Measurements from ENCODE around the gene ITPA.

The ITPA gene

GRCh38 chr20:3245156-3245555, 35.9 kb downstream of the ITPA start:
- DNase-seq (ENCODE audit: low read depth) = no peak
- TF ChIP-seq POLR2A (IDR thresholded peaks at IDR 0.05; ENCODE audit: extremely low read depth, insufficient read length) = no peak

GRCh38 chr20:3245711-3246110, 36.4 kb downstream of the ITPA start:
- TF ChIP-seq POLR2A (IDR thresholded peaks at IDR 0.05; ENCODE audit: extremely low read depth, insufficient read length) = no peak
- TF ChIP-seq, protein P1, sequence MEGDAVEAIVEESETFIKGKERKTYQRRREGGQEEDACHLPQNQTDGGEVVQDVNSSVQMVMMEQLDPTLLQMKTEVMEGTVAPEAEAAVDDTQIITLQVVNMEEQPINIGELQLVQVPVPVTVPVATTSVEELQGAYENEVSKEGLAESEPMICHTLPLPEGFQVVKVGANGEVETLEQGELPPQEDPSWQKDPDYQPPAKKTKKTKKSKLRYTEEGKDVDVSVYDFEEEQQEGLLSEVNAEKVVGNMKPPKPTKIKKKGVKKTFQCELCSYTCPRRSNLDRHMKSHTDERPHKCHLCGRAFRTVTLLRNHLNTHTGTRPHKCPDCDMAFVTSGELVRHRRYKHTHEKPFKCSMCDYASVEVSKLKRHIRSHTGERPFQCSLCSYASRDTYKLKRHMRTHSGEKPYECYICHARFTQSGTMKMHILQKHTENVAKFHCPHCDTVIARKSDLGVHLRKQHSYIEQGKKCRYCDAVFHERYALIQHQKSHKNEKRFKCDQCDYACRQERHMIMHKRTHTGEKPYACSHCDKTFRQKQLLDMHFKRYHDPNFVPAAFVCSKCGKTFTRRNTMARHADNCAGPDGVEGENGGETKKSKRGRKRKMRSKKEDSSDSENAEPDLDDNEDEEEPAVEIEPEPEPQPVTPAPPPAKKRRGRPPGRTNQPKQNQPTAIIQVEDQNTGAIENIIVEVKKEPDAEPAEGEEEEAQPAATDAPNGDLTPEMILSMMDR (IDR thresholded peaks at IDR 0.05; ENCODE audit: low read depth, low read length) = no peak
- no peak for TF ChIP-seq MYC (IDR thresholded peaks at IDR 0.05; ENCODE audit: low read depth, low read length)
- no peak for TF ChIP-seq MAX (IDR thresholded peaks at IDR 0.05; ENCODE audit: low read depth, low read length)
- H3K4me3 ChIP-seq (ENCODE audit: low read depth, low read length) = no peak overlapping the region
- no peak for DNase-seq (ENCODE audit: low read depth)

More at GRCh38 chr20:3245156-3245555, 35.9 kb downstream of the ITPA start:
- no peak overlapping the region for H3K4me3 ChIP-seq (ENCODE audit: low read depth, low read length)

- no peak for DNase-seq (ENCODE audit: low read depth)
- TF ChIP-seq MYC (IDR thresholded peaks at IDR 0.05; ENCODE audit: low read depth, low read length) (no peak), POLR2A (IDR thresholded peaks at IDR 0.05; ENCODE audit: extremely low read depth, insufficient read length) (no peak), MAX (IDR thresholded peaks at IDR 0.05; ENCODE audit: low read depth, low read length) (no peak)
- TF ChIP-seq, protein P1 (IDR thresholded peaks at IDR 0.05; ENCODE audit: low read depth, low read length) = no peak
- no peak overlapping the region for H3K4me3 ChIP-seq (ENCODE audit: low read depth, low read length)
Observed at GRCh38 chr20:3246682-3247081, 37.4 kb downstream of the ITPA start.

GRCh38 chr20:3247638-3248037, 38.3 kb downstream of the ITPA start:
- TF ChIP-seq MYC (IDR thresholded peaks at IDR 0.05; ENCODE audit: low read depth, low read length) (no peak), POLR2A (IDR thresholded peaks at IDR 0.05; ENCODE audit: extremely low read depth, insufficient read length) (no peak), MAX (IDR thresholded peaks at IDR 0.05; ENCODE audit: low read depth, low read length) (no peak)
- TF ChIP-seq, protein P1 (IDR thresholded peaks at IDR 0.05; ENCODE audit: low read depth, low read length) = no peak
- H3K4me3 ChIP-seq (ENCODE audit: low read depth, low read length) = no peak overlapping the region
- peak; percentile 30 for DNase-seq (ENCODE audit: low read depth)

GRCh38 chr20:3248167-3248992, 39.1 kb downstream of the ITPA start:
- TF ChIP-seq, protein P1 (IDR thresholded peaks at IDR 0.05; ENCODE audit: low read depth, low read length) = peak; percentile 24
- 0 out of 2 replicates have a peak, but pooled peaks have one; percentile 10 for TF ChIP-seq MYC (IDR thresholded peaks at IDR 0.05; ENCODE audit: low read depth, low read length)
- TF ChIP-seq POLR2A (IDR thresholded peaks at IDR 0.05; ENCODE audit: extremely low read depth, insufficient read length) = no peak
- TF ChIP-seq MAX (IDR thresholded peaks at IDR 0.05; ENCODE audit: low read depth, low read length) = peak; percentile 51; the same call in 1 of the 2 replicates
- DNase-seq (ENCODE audit: low read depth) = peak; percentile 81
- peak overlapping the region; percentile 21 for H3K4me3 ChIP-seq (ENCODE audit: low read depth, low read length)

DNA sequence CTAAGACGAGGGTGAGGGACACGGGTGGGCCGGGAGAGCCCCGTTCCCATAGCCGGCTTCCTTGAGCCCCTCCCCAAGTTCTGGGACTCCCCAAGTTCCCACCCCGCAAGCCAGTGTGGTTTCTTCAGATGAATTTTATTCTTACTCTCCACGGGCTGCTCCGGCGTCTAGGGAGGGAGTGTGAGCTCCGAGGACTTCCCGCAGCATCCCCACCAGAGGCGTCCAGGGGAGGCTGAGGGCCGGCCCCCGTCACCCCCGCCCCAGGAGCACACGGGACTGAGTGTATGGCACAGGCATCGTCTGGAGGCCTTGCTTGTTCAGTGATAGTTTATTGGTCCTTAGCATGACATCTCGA, 39.7 kb downstream of the ITPA start:
- TF ChIP-seq, protein P1 (IDR thresholded peaks at IDR 0.05; ENCODE audit: low read depth, low read length) = no peak
- TF ChIP-seq MYC (IDR thresholded peaks at IDR 0.05; ENCODE audit: low read depth, low read length) (no peak), MAX (IDR thresholded peaks at IDR 0.05; ENCODE audit: low read depth, low read length) (no peak), POLR2A (IDR thresholded peaks at IDR 0.05; ENCODE audit: extremely low read depth, insufficient read length) (no peak)
- DNase-seq (ENCODE audit: low read depth) = no peak
- H3K4me3 ChIP-seq (ENCODE audit: low read depth, low read length) = peak overlapping the region; percentile 21

Measured in NB4 (cell line).